Measurements from ENCODE around the gene CEP57L1.

Gene CEP57L1

DNA sequence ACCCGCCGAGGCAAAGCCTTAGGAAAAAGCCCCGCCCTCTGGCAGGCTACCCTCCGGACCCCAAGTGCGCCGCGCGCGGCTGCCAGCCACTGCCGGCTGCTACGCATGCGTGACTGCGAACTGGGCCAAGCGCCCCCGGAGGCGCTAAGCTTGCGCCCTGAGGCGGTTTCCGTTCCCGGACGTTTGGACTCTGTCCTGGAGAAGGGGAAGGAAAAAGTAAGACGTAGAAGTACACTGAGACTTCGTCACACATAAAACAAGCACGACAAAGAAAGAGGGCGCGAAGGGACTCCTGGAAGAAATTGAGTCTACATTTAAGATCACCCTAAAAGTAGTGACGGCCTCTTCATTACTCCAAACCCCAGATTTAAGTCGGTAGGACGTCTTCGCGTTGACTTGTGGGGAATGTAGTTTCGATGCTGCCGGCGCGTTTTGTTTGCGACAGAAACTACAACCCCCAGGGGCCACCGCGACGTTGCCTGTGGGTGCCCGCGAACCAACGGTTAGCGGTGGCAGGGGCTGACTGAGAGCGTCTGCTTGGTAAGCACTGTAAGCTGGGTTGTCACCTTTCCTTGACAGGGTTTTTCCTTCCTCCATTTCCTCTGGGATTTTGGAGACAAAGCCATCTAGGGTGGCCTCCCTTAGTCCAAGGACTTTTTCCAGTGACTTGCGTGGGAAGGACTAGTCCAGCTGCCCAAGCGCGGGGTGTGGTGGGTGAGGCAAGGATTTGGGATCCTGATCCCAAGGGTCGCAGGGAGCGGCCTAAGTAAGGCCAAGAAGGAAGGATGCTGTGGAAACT is at the start of gene CEP57L1:
Gene CEP57L1 (plus strand): TSS at position 472 of the 799 bp plus-strand sequence. CDS start 49,715 bp downstream, outside the sequence.
- peak; percentile 71 for DNase-seq

DNA sequence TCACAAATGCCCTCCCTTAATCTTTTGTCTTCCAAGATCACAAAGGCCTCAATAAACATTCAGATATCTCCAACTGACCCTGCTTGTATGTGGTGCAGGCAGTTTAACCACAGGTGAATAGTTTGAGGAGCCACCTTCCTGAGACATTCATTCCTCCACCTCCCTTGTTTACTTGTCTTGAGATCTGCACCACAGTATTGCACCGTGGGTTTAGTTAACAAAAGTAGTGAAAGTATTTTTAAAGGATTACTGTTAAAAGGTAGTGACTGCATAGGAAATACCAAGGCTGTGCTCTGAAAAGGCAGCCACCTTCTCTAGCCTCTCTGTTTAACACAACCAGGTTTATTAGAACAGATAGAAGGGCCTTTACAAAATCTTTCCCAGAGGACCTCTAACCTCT is 47.1 kb upstream of the CEP57L1 start:
- DNase-seq: no peak

DNA sequence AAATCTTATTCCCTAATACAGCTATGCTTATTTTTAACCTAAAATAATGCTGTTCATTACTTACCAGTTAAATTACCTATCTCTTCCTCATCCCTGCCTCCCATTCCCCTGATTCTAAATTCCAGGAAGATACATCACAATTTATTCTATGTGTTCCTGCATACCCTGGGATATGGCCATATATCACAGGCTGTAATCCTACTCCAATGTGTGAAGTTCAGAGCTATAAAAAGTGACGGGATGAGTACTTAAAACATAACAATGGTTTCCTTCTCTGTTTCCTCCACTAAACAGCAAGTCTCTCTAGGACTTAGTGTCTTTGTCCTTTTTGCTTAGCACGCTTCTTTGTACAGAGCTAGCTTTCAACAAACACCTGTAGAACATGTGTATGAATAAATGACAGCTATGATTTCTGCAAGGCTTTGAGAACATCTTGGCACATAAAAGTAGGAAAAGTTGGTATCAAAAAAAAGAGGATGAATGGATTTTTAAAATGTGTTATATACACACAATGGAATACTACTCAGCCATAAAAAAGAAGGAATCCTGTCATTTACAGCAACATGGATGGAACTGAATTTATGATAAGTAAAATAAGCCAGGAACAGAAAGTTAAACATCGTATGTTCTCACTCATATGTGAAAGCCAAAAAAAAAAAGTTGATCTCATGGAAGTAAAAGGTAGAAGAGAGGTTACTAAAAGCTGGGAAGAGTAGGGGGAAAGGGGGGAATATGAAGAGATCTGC is 46.5 kb upstream of the CEP57L1 start:
- DNase-seq: no peak

GRCh38 chr6:109050012-109050411 is 45.3 kb upstream of the CEP57L1 start:
- DNase-seq: no peak

GRCh38 chr6:109050447-109051102 is 44.7 kb upstream of the CEP57L1 start:
- DNase-seq: no peak

- DNase-seq: no peak
Measured at GRCh38 chr6:109051301-109052017, 43.8 kb upstream of the CEP57L1 start.

- DNase-seq: no peak
Measured at GRCh38 chr6:109052018-109052651, 43.2 kb upstream of the CEP57L1 start.

DNA sequence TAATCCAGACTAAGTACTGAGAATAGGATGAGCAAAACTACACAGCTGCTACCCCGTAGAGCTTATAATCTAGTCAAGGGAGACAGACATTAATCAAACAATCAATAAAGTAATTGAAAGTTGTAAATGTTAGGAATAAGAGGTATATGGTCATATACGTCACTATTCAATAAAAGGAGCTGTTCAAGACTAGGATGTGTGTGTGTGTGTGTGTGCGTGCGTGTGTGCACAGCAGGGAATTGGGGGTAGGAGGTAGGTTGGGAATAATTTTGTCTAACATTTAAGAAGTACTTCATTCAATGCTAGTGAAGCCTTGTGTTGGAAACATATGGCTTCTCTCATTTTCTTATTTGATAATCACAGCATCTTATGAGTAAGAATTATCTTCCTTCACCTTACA is 42.5 kb upstream of the CEP57L1 start:
- DNase-seq: no peak

DNA sequence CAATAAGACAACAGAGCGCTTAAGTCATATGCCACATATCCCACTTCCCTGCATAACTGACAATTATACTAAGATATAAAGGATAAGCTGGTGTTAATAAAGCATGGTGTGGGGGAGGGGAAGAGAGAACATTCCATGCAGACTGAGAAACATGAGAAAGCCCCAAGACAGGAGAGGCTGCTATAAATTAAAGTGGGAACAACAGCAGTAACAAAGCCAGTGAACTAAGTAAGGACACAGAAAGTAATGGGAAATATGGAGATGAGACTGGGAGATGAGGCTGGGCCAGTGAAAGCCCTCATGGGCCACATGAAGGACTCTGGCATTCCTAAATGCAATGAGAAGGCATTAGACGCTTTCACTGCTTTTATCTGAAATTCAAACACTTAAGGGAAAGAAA is 42.0 kb upstream of the CEP57L1 start:
- no peak for DNase-seq

DNA sequence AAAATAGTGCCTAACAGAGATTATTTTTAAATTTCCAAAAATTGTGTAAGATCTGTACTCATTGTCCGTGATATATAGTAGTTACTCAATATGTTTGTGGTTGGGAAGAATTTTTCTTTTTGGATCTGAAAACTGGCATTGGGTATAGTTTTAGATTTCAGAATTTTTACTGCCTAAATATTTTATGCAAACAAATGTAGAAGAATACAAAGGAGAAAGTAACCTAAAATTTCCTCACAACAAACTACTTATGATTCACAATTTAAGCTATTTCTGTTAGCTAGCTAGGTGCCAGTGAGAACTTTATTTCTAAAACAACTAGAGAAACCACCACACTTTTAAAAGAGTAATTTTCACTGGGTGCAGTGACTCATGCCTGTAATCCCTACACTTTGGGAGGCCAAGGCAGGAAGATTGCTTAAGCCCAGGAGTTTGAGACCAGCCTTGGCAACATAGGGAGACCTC is 39.5 kb upstream of the CEP57L1 start:
- DNase-seq: no peak

- no peak for DNase-seq
Measured at GRCh38 chr6:109056661-109057060, 38.6 kb upstream of the CEP57L1 start.

DNA sequence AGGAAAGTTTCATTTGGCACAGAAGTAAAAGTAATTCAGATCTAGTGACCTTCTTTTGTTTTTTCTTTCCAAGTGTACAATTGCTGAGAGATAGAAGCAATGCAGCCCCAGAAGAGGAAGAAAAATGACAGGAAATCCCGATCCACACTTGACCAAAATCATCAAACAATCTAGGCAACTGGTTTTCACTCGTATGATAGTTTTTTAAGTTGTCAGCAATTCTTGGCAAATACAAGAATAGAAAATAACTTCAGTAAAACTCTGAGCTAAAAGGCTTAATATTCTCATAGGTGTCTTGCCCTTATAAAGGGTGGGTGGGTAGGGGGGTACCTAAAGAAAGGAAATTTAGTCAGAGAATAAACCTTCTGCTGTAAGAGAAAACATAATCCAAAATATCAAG is 36.7 kb upstream of the CEP57L1 start:
- no peak for DNase-seq

GRCh38 chr6:109059153-109059552 is 36.2 kb upstream of the CEP57L1 start:
- DNase-seq: no peak

- DNase-seq: no peak
Measured at GRCh38 chr6:109059571-109060021, 35.7 kb upstream of the CEP57L1 start.

- no peak for DNase-seq
Measured at GRCh38 chr6:109060571-109060970, 34.7 kb upstream of the CEP57L1 start.

DNA sequence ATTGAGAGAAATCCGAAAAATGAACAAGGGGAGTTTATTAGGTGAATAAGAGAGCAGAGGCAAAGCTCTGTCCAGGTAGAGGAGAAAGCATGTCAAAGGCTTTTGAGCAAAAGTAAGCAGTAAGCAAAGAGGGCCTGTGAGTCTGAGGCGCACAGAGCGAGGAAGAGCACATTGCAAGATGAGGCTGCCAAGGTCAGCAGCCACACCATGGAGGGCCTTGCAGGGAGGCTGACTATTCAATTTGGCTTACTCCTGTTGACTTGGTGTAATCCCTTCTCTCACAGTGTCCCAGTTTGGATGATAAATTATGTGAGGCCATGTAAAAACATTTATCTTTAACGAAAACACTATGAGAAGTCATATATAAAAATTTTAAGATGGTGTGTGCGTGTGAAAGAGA is 33.1 kb upstream of the CEP57L1 start:
- DNase-seq: no peak

- DNase-seq: no peak
Measured at GRCh38 chr6:109062767-109063352, 32.4 kb upstream of the CEP57L1 start.

GRCh38 chr6:109069746-109070145 is 25.6 kb upstream of the CEP57L1 start:
- no peak for DNase-seq

DNA sequence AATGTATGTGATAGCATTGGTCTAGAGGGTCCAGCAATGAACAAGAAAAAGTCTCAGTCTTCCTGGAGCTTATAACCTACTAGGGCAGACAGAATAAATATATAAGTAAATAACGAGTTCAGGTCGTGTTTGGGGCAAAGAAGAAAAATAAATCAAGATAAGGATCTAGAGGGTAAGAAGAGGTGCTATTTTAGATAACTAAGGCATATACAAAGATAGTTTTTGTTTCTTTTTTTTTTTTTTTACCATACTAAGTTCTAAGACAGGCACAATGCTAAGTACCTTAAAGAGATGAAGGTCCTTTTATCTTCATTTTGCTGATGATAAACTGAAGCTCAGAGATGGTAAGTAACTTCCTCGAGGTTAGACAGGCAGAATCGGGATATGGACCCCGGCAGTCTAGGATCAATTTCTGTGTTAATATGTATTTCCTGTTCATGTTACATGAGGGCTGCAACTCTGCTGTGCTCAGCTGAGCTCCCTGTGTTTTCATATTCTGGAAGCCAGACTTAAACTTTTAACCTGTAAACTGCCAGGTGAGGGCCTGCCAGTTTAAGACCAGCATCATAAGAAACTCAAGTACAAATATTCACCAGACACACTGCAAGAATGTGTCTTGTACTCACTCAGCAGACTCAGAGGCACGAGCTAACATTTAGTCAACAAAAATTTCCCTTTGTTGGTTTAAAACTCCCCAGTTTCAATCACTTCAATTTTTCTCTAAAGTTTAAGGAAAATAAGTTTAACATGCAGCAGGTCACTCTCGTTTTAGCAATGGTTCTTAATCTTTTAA is 24.0 kb upstream of the CEP57L1 start:
- DNase-seq: no peak

GRCh38 chr6:109073344-109074132 is 21.8 kb upstream of the CEP57L1 start:
- DNase-seq: no peak

DNA sequence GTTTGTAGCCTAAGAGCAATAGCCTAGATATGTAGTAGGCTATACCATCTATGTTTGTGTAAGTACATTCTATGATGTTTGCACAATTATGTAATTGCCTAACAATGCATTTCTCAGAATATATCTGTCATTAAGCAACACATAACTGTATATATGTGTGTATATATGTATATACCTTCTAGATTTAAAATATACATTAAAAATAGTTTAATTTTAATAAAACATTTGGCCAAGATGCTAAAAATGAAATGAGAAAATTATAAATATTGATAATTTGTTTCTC is 21.2 kb upstream of the CEP57L1 start:
- DNase-seq: no peak
